ENCODE results near the gene TSPAN3.

Gene TSPAN3

GRCh38 chr15:77023576-77024272 lies 47.2 kb downstream of the TSPAN3 start:
- DNase-seq (ENCODE audit: low spot score) = no peak

- no peak for DNase-seq (ENCODE audit: low spot score)
Observed at GRCh38 chr15:77022646-77023575, 48.0 kb downstream of the TSPAN3 start.

- DNase-seq (ENCODE audit: low spot score) = no peak
Observed at GRCh38 chr15:77021803-77022381, 49.0 kb downstream of the TSPAN3 start.

GRCh38 chr15:77021088-77021481 lies 49.8 kb downstream of the TSPAN3 start:
- DNase-seq (ENCODE audit: low spot score) = no peak

- DNase-seq (ENCODE audit: low spot score) = no peak
Observed at GRCh38 chr15:77020348-77021087, 50.4 kb downstream of the TSPAN3 start.

GRCh38 chr15:77019521-77020331 lies 51.2 kb downstream of the TSPAN3 start:
- DNase-seq (ENCODE audit: low spot score) = no peak

- DNase-seq (ENCODE audit: low spot score) = no peak
Observed at GRCh38 chr15:77018796-77019505, 52.0 kb downstream of the TSPAN3 start.

GRCh38 chr15:77017761-77018720 lies 52.9 kb downstream of the TSPAN3 start:
- DNase-seq (ENCODE audit: low spot score) = no peak

- DNase-seq (ENCODE audit: low spot score) = no peak
Observed at GRCh38 chr15:77017091-77017660, 53.7 kb downstream of the TSPAN3 start.

GRCh38 chr15:77016321-77016695 lies 54.6 kb downstream of the TSPAN3 start:
- DNase-seq (ENCODE audit: low spot score) = no peak

GRCh38 chr15:77015646-77016320 lies 55.1 kb downstream of the TSPAN3 start:
- DNase-seq (ENCODE audit: low spot score) = no peak

- DNase-seq (ENCODE audit: low spot score) = no peak
Observed at GRCh38 chr15:77014132-77015081, 56.5 kb downstream of the TSPAN3 start.

- no peak for DNase-seq (ENCODE audit: low spot score)
Observed at GRCh38 chr15:77013776-77014131, 57.2 kb downstream of the TSPAN3 start.

GRCh38 chr15:77012868-77013267 lies 58.0 kb downstream of the TSPAN3 start:
- no peak for DNase-seq (ENCODE audit: low spot score)

- no peak for DNase-seq (ENCODE audit: low spot score)
Observed at GRCh38 chr15:77012117-77012712, 58.7 kb downstream of the TSPAN3 start.

- no peak for DNase-seq (ENCODE audit: low spot score)
Observed at GRCh38 chr15:77010857-77011256, 60.1 kb downstream of the TSPAN3 start.

GRCh38 chr15:77010312-77010686 lies 60.6 kb downstream of the TSPAN3 start:
- DNase-seq (ENCODE audit: low spot score) = no peak
